DOHH2 (cell line): ENCODE data around the gene S100Z.

ENCODE experiments used
- H3F3A ChIP-seq: fragments of 200-600 bp; sonication (generic), shearing (Covaris generic); 2 replicates; pipeline ENCODE4 v1.6.0; 2016; ENCODE audit warnings: antibody characterized with exemption, mild to moderate bottlenecking; ENCODE audit not compliant: control insufficient read depth, insufficient read depth
- H3K27ac ChIP-seq: fragments of 200-600 bp; sonication (generic); 2 replicates; pipeline ENCODE4 v1.5.1; 2014; ENCODE audit warnings: low read depth, mild to moderate bottlenecking, low read length, moderate library complexity
- H3K27me3 ChIP-seq: fragments of 200-600 bp; sonication (generic); 2 replicates; pipeline ENCODE4 v1.6.1; 2014; ENCODE audit warnings: mild to moderate bottlenecking, low read length, mixed read lengths; ENCODE audit not compliant: control insufficient read depth
- H3K36me3 ChIP-seq: fragments of 200-600 bp; sonication (generic); 2 replicates; pipeline ENCODE4 v1.6.1; 2014; ENCODE audit warnings: mild to moderate bottlenecking, low read length, moderate library complexity, mixed read lengths; ENCODE audit not compliant: control insufficient read depth
- H3K4me1 ChIP-seq: fragments of 200-600 bp; sonication (generic); 2 replicates; pipeline ENCODE4 v1.6.1; 2014; ENCODE audit warnings: mild to moderate bottlenecking, low read length, mixed read lengths; ENCODE audit not compliant: control insufficient read depth
- H3K4me2 ChIP-seq: fragments of 200-600 bp; sonication (generic); 2 replicates; pipeline ENCODE4 v1.6.0; 2014; ENCODE audit warnings: mild to moderate bottlenecking, low read length, moderate library complexity
- H3K4me3 ChIP-seq: fragments of 200-600 bp; sonication (generic); 2 replicates; pipeline ENCODE4 v1.5.1; 2014; ENCODE audit warnings: mild to moderate bottlenecking, low read length, mixed read lengths
- H3K79me2 ChIP-seq: fragments of 200-600 bp; sonication (generic); 2 replicates; pipeline ENCODE4 v1.6.1; 2014; ENCODE audit warnings: mild to moderate bottlenecking, low read length, mixed read lengths; ENCODE audit not compliant: control insufficient read depth
- H3K9me2 ChIP-seq: fragments of 200-600 bp; sonication (generic); replicated peaks from 2 replicates; pipeline ENCODE4 v1.6.1; 2014; ENCODE audit warnings: mild to moderate bottlenecking, low read length, mixed read lengths; ENCODE audit not compliant: control insufficient read depth
- H3K9me3 ChIP-seq: fragments of 200-600 bp; sonication (generic); 2 replicates; pipeline ENCODE4 v1.6.1; 2014; ENCODE audit warnings: antibody characterized with exemption, low read length, mixed read lengths; ENCODE audit not compliant: control insufficient read depth, insufficient read depth
- H4K20me1 ChIP-seq: fragments of 200-600 bp; sonication (generic); 2 replicates; pipeline ENCODE4 v1.6.0; 2014; ENCODE audit warnings: low read depth, mild to moderate bottlenecking, antibody characterized with exemption, low read length, moderate library complexity; ENCODE audit not compliant: control insufficient read depth, insufficient read depth
- CTCF ChIP-seq: fragments of 200-600 bp; sonication (generic); IDR thresholded peaks from one replicate; pipeline ENCODE4 v1.5.1; 2014; ENCODE audit warnings: antibody characterized with exemption, mild to moderate bottlenecking, low read depth, low read length; ENCODE audit not compliant: poor library complexity, severe bottlenecking
- EZH2phosphoT487 ChIP-seq: fragments of 200-600 bp; sonication (generic); IDR thresholded peaks from 2 replicates; pipeline ENCODE4 v1.6.1; 2017; ENCODE audit warnings: borderline replicate concordance, mild to moderate bottlenecking, antibody characterized with exemption, low read length, moderate library complexity, mixed read lengths

Gene S100Z

GRCh38 chr5:76841361-76841760, 8.5 kb upstream of the S100Z start:
- H4K20me1 ChIP-seq, result no peaks in the 10 kb centered on the region
- no peaks in the 10 kb centered on the region for H3K27me3 ChIP-seq
- H3K9me3 ChIP-seq, result no peaks in the 10 kb centered on the region
- no peak overlapping the region for H3K4me2 ChIP-seq
- H3K79me2 ChIP-seq, result no peaks in the 10 kb centered on the region
- no peak overlapping the region for H3K27ac ChIP-seq
- no peaks in the 10 kb centered on the region for H3K36me3 ChIP-seq
- TF ChIP-seq EZH2phosphoT487 (no peak), CTCF (no peak)
- no peaks in the 10 kb centered on the region for H3K9me2 ChIP-seq
- H3K4me3 ChIP-seq, result no peak overlapping the region
- H3K4me1 ChIP-seq, result no peaks in the 10 kb centered on the region
- no peaks in the 10 kb centered on the region for H3F3A ChIP-seq

GRCh38 chr5:76845890-76846289, 3.9 kb upstream of the S100Z start:
- no peaks in the 10 kb centered on the region for H3K36me3 ChIP-seq
- TF ChIP-seq EZH2phosphoT487, result no peak
- no peak for TF ChIP-seq CTCF
- no peak overlapping the region for H3K27ac ChIP-seq

GRCh38 chr5:76850543-76851145, 830 bp downstream of the S100Z start:
- H3K9me2 ChIP-seq, result no peaks in the 10 kb centered on the region
- H3K4me2 ChIP-seq, result 0 out of 2 replicates have a peak overlapping the region, but pooled peaks have one; percentile 59
- H3K4me1 ChIP-seq, result peaks cover 56% of the 10 kb centered on the region
- no peaks in the 10 kb centered on the region for H3F3A ChIP-seq
- 0 out of 2 replicates have a peak overlapping the region, but pooled peaks have one; percentile 41 for H3K4me3 ChIP-seq
- no peaks in the 10 kb centered on the region for H3K79me2 ChIP-seq
- H3K27me3 ChIP-seq, result no peaks in the 10 kb centered on the region
- TF ChIP-seq EZH2phosphoT487 (no peak), CTCF (no peak)
- peaks cover 7% of the 10 kb centered on the region for H3K36me3 ChIP-seq
- H4K20me1 ChIP-seq, result no peaks in the 10 kb centered on the region
- H3K27ac ChIP-seq, result no peak overlapping the region
- H3K9me3 ChIP-seq, result peaks cover 9% of the 10 kb centered on the region; the same call in 1 of the 2 replicates

More at GRCh38 chr5:76845890-76846289, 3.9 kb upstream of the S100Z start:
- no peaks in the 10 kb centered on the region for H3K27me3 ChIP-seq
- H3K4me2 ChIP-seq, result no peak overlapping the region
- H3K4me3 ChIP-seq, result no peak overlapping the region
- no peaks in the 10 kb centered on the region for H3K9me2 ChIP-seq
- no peaks in the 10 kb centered on the region for H3K79me2 ChIP-seq
- no peaks in the 10 kb centered on the region for H4K20me1 ChIP-seq
- H3K4me1 ChIP-seq, result peaks cover 9% of the 10 kb centered on the region
- H3F3A ChIP-seq, result no peaks in the 10 kb centered on the region
- H3K9me3 ChIP-seq, result no peaks in the 10 kb centered on the region
